Germinal center (tissue), 1 donor: ENCODE measurements around the gene LRRK1.

Experiments
- DNase-seq: peaks from one replicate; pipeline ENCODE4 v3.0.0; 2012; ENCODE audit warnings: mixed read lengths, low spot score

The LRRK1 gene

DNA sequence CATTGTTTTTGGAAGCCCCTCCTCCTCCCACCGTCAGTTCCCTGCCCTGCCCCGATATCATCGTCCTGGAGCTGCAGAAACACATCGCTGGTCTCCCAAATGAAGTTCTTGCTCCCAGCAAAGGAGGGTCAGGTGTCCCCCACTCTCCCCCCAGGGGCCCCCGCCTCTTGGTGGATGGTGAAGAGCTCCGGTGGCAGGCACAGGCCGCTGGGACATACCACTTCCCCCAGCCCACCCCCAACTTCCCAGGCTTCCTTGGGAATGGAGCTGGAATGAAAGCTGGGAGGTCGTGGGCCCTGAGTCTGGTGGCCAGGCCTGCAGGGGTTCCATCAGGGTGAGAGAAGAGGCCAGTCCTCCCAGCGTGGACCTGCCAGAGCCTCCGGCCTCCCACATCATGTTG, 195.0 kb downstream of the LRRK1 start:
- no peak for DNase-seq

DNA sequence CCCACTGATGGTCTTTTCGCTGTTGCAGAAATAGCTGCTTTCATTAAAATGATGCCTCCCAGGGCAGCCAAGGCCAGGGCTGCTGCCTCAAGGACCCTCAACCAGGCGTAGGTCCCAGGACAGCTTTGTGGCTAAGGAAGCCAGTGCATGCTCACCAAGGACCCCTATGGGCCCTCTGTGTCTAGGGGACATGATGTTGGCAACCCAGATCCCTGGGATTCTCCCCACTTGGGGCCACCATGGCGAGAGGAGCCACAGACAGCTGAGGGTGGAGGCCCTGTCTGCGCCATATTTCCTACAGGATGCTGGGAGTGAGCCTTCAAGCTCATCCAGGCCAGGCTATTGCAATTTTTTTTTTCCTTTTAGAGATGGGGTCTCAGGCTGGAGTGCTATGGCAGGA, 195.5 kb downstream of the LRRK1 start:
- no peak for DNase-seq

DNA sequence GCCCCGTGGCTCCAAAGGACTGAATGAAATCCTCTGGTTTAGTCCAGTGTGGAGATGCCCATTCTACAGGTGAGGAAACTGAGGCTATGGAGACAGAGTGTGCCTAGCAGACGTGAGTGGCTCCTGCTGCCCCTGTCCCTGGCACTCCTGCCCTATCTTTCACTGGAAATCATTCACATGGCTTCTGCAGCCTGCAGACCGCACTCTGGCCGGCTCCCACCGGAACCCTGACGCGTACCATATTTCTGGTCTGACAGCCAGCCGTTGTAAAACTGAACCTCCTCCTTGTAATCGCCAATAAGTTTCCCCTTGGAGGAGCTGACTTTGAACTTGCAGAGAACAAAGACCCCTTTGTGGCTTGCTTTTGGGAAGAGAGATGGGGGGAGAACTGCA, 196.2 kb downstream of the LRRK1 start:
- no peak for DNase-seq

DNA sequence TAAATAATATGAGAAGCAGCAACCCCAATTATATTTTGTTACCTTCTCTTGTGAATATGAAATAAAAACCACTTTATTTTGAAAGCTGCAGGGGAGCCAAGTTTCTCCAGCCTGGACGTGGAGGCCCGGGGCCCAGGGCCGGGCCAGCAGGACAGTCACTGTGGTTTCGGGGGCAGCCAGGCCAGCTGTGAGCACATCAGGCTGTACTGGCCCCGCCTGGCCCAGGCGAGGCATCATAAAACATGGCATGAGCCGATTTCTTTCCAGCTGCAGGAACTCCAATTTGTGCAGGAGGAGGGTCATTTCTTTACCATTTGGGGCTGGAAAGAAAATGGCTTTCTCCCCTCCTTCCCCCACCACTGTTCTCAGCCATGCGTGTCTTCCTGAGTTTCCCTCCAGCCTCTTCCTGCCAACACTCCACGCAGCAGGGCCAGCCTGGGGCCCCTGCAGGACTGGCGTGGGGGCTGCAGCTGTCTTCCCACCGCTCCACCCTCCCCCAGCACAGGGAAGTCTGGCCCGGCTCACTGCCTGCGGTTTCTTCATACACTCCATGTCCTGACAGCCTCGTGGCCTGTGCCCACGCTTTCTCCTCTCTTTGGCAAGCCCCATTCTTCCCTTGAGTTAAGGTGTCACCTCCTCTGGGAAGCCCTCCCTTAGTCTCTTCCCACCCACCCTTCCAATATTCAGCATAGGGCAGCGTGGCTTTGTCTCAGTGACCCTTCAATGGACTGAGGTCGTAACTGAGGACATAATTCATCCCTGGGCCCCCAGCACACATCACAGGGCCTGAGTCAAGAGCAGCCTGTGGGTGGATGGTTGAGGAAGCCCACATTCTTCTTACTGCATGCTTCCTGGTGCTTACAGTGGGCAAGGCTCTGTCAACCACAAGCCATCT, 196.9 kb downstream of the LRRK1 start:
- DNase-seq = no peak

DNA sequence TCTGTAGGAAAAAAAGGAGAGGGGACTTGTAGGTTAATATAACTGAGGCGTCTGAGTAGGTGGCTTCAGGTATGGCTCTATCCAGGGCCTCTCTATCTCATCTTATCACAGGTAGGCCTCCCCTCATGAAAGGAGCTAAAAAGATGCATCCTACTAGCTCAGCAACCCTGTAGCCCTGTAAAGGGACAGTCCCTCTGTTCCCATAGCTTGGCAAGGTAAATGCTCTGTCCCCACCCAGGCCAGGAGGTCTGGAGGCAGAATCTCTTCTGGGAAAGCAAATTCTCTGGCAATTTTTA, 197.5 kb downstream of the LRRK1 start:
- no peak for DNase-seq

DNA sequence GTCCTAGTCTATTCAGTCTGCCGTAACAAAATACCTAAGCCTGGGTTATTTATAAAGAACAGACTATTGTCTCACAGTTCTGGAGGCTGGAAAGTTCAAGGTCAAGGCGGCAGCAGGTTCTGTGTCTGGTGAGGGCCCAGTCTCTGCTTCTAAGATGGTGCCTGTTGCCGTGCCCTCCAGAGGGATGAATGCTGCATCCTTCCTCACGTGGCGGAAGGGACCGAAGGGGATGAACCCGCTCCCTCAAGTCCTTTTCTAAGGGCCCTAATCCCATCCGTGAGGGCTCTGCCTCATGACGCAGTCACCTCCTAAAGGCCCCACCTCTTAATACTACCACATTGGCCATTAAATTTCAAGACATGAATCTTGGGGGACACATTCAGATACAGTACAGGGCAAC, 199.0 kb downstream of the LRRK1 start:
- no peak for DNase-seq

DNA sequence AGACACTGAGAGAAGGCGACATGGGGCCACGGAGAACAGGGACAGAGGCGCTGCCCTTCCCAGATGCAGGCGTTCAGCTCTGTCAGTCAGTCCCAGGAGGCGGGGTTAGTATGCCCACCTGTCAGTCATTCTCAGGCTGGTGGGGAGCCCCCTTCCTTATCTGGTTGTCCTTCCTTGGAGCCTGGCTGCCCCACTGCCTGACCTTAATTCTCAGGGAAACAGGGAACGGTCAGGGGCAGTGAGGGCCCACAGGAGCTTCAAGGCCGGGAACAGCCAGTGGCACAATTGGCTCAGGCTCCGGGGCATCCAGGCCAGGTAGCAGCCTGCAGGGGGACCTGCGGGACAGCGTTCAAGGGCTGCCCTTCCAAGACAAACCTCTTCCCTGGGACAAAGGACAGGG, 199.5 kb downstream of the LRRK1 start:
- DNase-seq = no peak

DNA sequence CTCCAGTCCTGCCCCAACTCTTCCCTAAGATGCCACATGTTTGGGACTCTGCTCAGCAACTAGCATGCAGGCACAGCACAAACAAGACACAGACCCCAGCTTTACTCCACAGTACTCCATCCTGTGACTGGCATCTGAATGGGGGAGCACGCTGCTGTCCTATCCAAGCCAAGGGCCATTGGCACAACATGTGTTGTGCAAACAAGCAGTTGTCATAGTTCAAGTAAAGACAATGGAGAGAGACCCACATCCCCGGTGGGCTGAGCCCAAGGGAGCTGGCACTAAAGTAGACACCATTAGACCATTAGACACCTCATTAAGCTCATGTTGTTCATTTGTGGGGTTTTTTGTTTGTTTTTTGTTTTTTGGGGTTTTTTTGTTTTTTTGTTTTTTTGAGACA, 200.0 kb downstream of the LRRK1 start:
- DNase-seq = no peak
